Activated CD4-positive, alpha-beta T cell treated with anti-CD3 and anti-CD28 coated beads, Interleukin-2, amount 10 ng/mL, durations not matched to agents 24 days and 14 days (primary cell): ENCODE measurements around the gene HIPK2. TPM values are rescaled to one million over a fixed set of nuclear protein-coding genes. Genes with fewer than 3 reads are reported as not detected.

Experiments used
- DNase-seq: peaks from one replicate; pipeline ENCODE4 v3.0.0; 2022
- H3K27ac Mint-ChIP-seq: one replicate; pipeline ENCODE4 v1.8.0; 2022; ENCODE audit warnings: mild to moderate bottlenecking, mixed read lengths
- H3K27me3 Mint-ChIP-seq: one replicate; pipeline ENCODE4 v1.8.0; 2022; ENCODE audit warnings: mixed read lengths
- H3K36me3 Mint-ChIP-seq: one replicate; pipeline ENCODE4 v1.8.0; 2022; ENCODE audit warnings: low read depth, mild to moderate bottlenecking, mixed read lengths
- H3K4me1 Mint-ChIP-seq: one replicate; pipeline ENCODE4 v1.8.0; 2021; ENCODE audit warnings: mixed read lengths
- H3K4me3 Mint-ChIP-seq: one replicate; pipeline ENCODE4 v1.8.0; 2022; ENCODE audit warnings: mild to moderate bottlenecking, moderate library complexity, mixed read lengths
- H3K9me3 Mint-ChIP-seq: one replicate; pipeline ENCODE4 v1.8.0; 2021; ENCODE audit warnings: mixed read lengths
- intact Hi-C: fragments of 100-400 bp; cut with micrococcal nuclease; formaldehyde crosslinking; loops from one replicate; pipeline ENCODE4 v1.15.1; 2023
- total RNA-seq: library from RNA; stranded (reverse); gene quantifications from 2 replicates; pipeline ENCODE4 v1.2.3, GENCODE V29; 2022

HIPK2 gene
- total RNA-seq, 1 donor from 2014 or later, result 26.1 TPM

GRCh38 chr7:139743967-139744767 is 33.6 kb downstream of the HIPK2 start:
- intact Hi-C loops, result no loop called here
- H3K4me3 Mint-ChIP-seq, result no peak overlapping the region
- DNase-seq, result no peak
- peaks cover 6% of the 10 kb centered on the region for H3K4me1 Mint-ChIP-seq
- no peaks in the 10 kb centered on the region for H3K27me3 Mint-ChIP-seq
- no peaks in the 10 kb centered on the region for H3K9me3 Mint-ChIP-seq
- H3K36me3 Mint-ChIP-seq, result peaks cover 5% of the 10 kb centered on the region
- no peak overlapping the region for H3K27ac Mint-ChIP-seq

- intact Hi-C loops, result no loop called here
- Mint-ChIP-seq H3K4me3 (no peak overlapping the region), H3K4me1 (peaks cover 11% of the 10 kb centered on the region), H3K27me3 (no peaks in the 10 kb centered on the region), H3K27ac (no peak overlapping the region), H3K36me3 (peaks cover 7% of the 10 kb centered on the region), H3K9me3 (no peaks in the 10 kb centered on the region)
- DNase-seq, result no peak
Observed at GRCh38 chr7:139743267-139743966, 34.4 kb downstream of the HIPK2 start.

- peaks cover 26% of the 10 kb centered on the region for H3K4me1 Mint-ChIP-seq
- H3K9me3 Mint-ChIP-seq, result no peaks in the 10 kb centered on the region
- DNase-seq, result no peak
- no peak overlapping the region for H3K4me3 Mint-ChIP-seq
- no peaks in the 10 kb centered on the region for H3K27me3 Mint-ChIP-seq
- peaks cover 7% of the 10 kb centered on the region for H3K36me3 Mint-ChIP-seq
- intact Hi-C loops, result no loop called here
- no peak overlapping the region for H3K27ac Mint-ChIP-seq
Observed at GRCh38 chr7:139741789-139742344, 35.9 kb downstream of the HIPK2 start.

GRCh38 chr7:139741239-139741638 is 36.6 kb downstream of the HIPK2 start:
- Mint-ChIP-seq H3K4me3 (no peak overlapping the region), H3K27me3 (no peaks in the 10 kb centered on the region), H3K27ac (no peak overlapping the region), H3K36me3 (peaks cover 8% of the 10 kb centered on the region), H3K4me1 (peaks cover 27% of the 10 kb centered on the region), H3K9me3 (no peaks in the 10 kb centered on the region)
- intact Hi-C loops, result no loop called here
- DNase-seq, result no peak

- no peak for DNase-seq
- Mint-ChIP-seq H3K4me1 (peaks cover 36% of the 10 kb centered on the region), H3K27ac (no peak overlapping the region), H3K36me3 (peaks cover 16% of the 10 kb centered on the region), H3K4me3 (no peak overlapping the region), H3K27me3 (no peaks in the 10 kb centered on the region), H3K9me3 (no peaks in the 10 kb centered on the region)
- intact Hi-C loops, result loop anchor here (5.0 kb wide), 2 partner anchors 32 to 58 kb away; no protein-coding TSS in a partner anchor
Observed at GRCh38 chr7:139739863-139740597, 37.8 kb downstream of the HIPK2 start.

GRCh38 chr7:139738772-139739171 is 39.0 kb downstream of the HIPK2 start:
- intact Hi-C loops, result loop anchor here (5.0 kb wide), 2 partner anchors 34 to 56 kb away; no protein-coding TSS in a partner anchor
- Mint-ChIP-seq H3K27me3 (no peaks in the 10 kb centered on the region), H3K27ac (no peak overlapping the region), H3K4me3 (no peak overlapping the region), H3K9me3 (no peaks in the 10 kb centered on the region), H3K4me1 (peaks cover 34% of the 10 kb centered on the region), H3K36me3 (peaks cover 14% of the 10 kb centered on the region)
- no peak for DNase-seq

- no peak for DNase-seq
- peaks cover 34% of the 10 kb centered on the region for H3K4me1 Mint-ChIP-seq
- peak overlapping the region; percentile 75 for H3K27ac Mint-ChIP-seq
Observed at GRCh38 chr7:139738101-139738489, 39.7 kb downstream of the HIPK2 start.

GRCh38 chr7:139737221-139738100 is 40.3 kb downstream of the HIPK2 start:
- Mint-ChIP-seq H3K36me3 (peaks cover 14% of the 10 kb centered on the region), H3K27ac (peak overlapping the region; percentile 75), H3K9me3 (no peaks in the 10 kb centered on the region), H3K4me3 (peak overlapping the region; percentile 48), H3K27me3 (no peaks in the 10 kb centered on the region), H3K4me1 (peaks cover 38% of the 10 kb centered on the region)
- intact Hi-C loops, result loop anchor here (5.0 kb wide), 2 partner anchors 35 to 55 kb away; no protein-coding TSS in a partner anchor
- peak; percentile 69 for DNase-seq

More at GRCh38 chr7:139738101-139738489, 39.7 kb downstream of the HIPK2 start:
- intact Hi-C loops, result loop anchor here (5.0 kb wide), 2 partner anchors 34 to 56 kb away; no protein-coding TSS in a partner anchor
- Mint-ChIP-seq H3K4me3 (peak overlapping the region; percentile 48), H3K9me3 (no peaks in the 10 kb centered on the region), H3K27me3 (no peaks in the 10 kb centered on the region), H3K36me3 (peaks cover 14% of the 10 kb centered on the region)

- Mint-ChIP-seq H3K27ac (peak overlapping the region; percentile 35), H3K4me3 (no peak overlapping the region), H3K4me1 (peaks cover 50% of the 10 kb centered on the region), H3K27me3 (no peaks in the 10 kb centered on the region), H3K36me3 (peaks cover 16% of the 10 kb centered on the region), H3K9me3 (no peaks in the 10 kb centered on the region)
- intact Hi-C loops, result loop anchor here (5.0 kb wide), 2 partner anchors 36 to 54 kb away; no protein-coding TSS in a partner anchor
- DNase-seq, result no peak
Observed at GRCh38 chr7:139735912-139736595, 41.7 kb downstream of the HIPK2 start.

- no peaks in the 10 kb centered on the region for H3K27me3 Mint-ChIP-seq
- H3K27ac Mint-ChIP-seq, result no peak overlapping the region
- peaks cover 16% of the 10 kb centered on the region for H3K36me3 Mint-ChIP-seq
- no peak for DNase-seq
- no peaks in the 10 kb centered on the region for H3K9me3 Mint-ChIP-seq
- intact Hi-C loops, result loop anchor here (5.0 kb wide), 2 partner anchors 37 to 53 kb away; no protein-coding TSS in a partner anchor
- peaks cover 55% of the 10 kb centered on the region for H3K4me1 Mint-ChIP-seq
- no peak overlapping the region for H3K4me3 Mint-ChIP-seq
Observed at GRCh38 chr7:139735466-139735865, 42.3 kb downstream of the HIPK2 start.

- H3K27ac Mint-ChIP-seq, result no peak overlapping the region
- intact Hi-C loops, result no loop called here
Observed at GRCh38 chr7:139734395-139734794, 43.4 kb downstream of the HIPK2 start.

GRCh38 chr7:139733751-139734150 is 44.0 kb downstream of the HIPK2 start:
- Mint-ChIP-seq H3K27me3 (no peaks in the 10 kb centered on the region), H3K4me3 (no peak overlapping the region)
- no peak for DNase-seq

More at GRCh38 chr7:139734395-139734794, 43.4 kb downstream of the HIPK2 start:
- DNase-seq, result no peak
- H3K27me3 Mint-ChIP-seq, result no peaks in the 10 kb centered on the region
- H3K4me1 Mint-ChIP-seq, result peaks cover 60% of the 10 kb centered on the region
- no peak overlapping the region for H3K4me3 Mint-ChIP-seq
- H3K9me3 Mint-ChIP-seq, result no peaks in the 10 kb centered on the region
- peaks cover 18% of the 10 kb centered on the region for H3K36me3 Mint-ChIP-seq

More at GRCh38 chr7:139733751-139734150, 44.0 kb downstream of the HIPK2 start:
- intact Hi-C loops, result no loop called here
- peaks cover 61% of the 10 kb centered on the region for H3K4me1 Mint-ChIP-seq
- peaks cover 21% of the 10 kb centered on the region for H3K36me3 Mint-ChIP-seq
- H3K27ac Mint-ChIP-seq, result no peak overlapping the region
- H3K9me3 Mint-ChIP-seq, result no peaks in the 10 kb centered on the region
